ENCODE measurements around the gene MED31. TPM values are rescaled to one million over a fixed set of nuclear protein-coding genes. Genes with fewer than 3 reads are reported as not detected.
"Not testable (repeated sequence)": the region's sequence is repeated elsewhere in the genome, so short reads cannot be mapped to it uniquely, and the experiment has no call there.

The MED31 gene
- total RNA-seq, 6 experiments from 2014 or later, result 19.5 to 23.9 (median 20.0) TPM

GRCh38 chr17:6596941-6597340 is 54.5 kb downstream of the MED31 start:
- H3K9me3 Mint-ChIP-seq, result no peaks in the 10 kb centered on the region
- H3K27ac Mint-ChIP-seq, result peak overlapping the region; percentile 24; the same call in 1 of the 2 replicates
- peaks cover 35% of the 10 kb centered on the region for H3K4me1 Mint-ChIP-seq (ENCODE audit: low read depth)
- H3K36me3 Mint-ChIP-seq (ENCODE audit: low read depth), result peaks cover 40% of the 10 kb centered on the region
- DNase-seq, result no peak
- no peak for TF ChIP-seq CTCF (IDR thresholded peaks at IDR 0.05)
- no peaks in the 10 kb centered on the region for H3K27me3 Mint-ChIP-seq (ENCODE audit: insufficient read depth)
- H3K4me3 Mint-ChIP-seq, result no peak overlapping the region

DNA sequence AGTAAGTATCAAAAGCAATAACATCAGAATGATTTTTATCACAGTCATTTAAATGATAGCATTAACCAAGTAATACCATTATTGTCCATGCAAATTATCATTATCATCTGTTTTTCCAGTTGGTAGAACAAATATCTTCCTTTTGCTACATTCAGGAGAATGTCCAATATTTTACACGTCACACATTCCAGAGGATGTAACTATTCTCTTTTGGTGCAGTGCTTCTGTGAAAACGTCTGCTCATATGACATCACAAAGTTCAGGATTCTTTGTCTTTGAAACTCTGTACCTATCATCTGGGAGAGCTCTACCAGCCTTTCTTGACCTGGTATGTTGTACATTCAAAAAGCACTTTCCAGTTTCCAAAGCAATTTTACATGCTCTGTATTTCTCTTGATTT is 54.9 kb downstream of the MED31 start:
- H3K9me3 Mint-ChIP-seq, result no peaks in the 10 kb centered on the region
- no peak for TF ChIP-seq CTCF (IDR thresholded peaks at IDR 0.05)
- no peaks in the 10 kb centered on the region for H3K27me3 Mint-ChIP-seq (ENCODE audit: insufficient read depth)
- H3K4me1 Mint-ChIP-seq (ENCODE audit: low read depth), result peaks cover 40% of the 10 kb centered on the region
- peak overlapping the region; percentile 24; the same call in 1 of the 2 replicates for H3K27ac Mint-ChIP-seq
- H3K36me3 Mint-ChIP-seq (ENCODE audit: low read depth), result peaks cover 39% of the 10 kb centered on the region
- H3K4me3 Mint-ChIP-seq, result no peak overlapping the region
- no peak for DNase-seq

DNA sequence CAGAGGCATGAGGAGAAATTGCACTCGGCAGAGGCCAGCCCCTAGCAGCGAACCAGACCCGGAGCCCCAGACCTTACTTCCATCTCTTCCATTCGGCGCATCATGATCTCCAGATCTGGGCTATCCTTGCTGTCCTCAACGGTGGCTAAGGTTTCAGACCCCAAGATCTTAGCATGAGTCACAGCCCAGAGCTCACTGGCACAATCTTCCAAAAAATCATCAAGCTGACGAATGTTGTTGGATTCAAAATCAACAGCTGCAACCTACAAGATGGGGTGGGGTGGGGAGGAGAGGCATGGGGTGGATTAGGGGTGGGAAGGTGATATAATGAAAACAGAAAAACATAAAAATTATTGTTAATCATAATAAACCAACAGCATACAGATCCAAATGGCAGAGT is 55.3 kb downstream of the MED31 start:
- H3K27me3 Mint-ChIP-seq (ENCODE audit: insufficient read depth), result no peaks in the 10 kb centered on the region
- peaks cover 41% of the 10 kb centered on the region for H3K36me3 Mint-ChIP-seq (ENCODE audit: low read depth)
- no peak for DNase-seq
- H3K4me1 Mint-ChIP-seq (ENCODE audit: low read depth), result peaks cover 44% of the 10 kb centered on the region
- no peak for TF ChIP-seq CTCF (IDR thresholded peaks at IDR 0.05)
- no peaks in the 10 kb centered on the region for H3K9me3 Mint-ChIP-seq
- H3K4me3 Mint-ChIP-seq, result no peak overlapping the region
- H3K27ac Mint-ChIP-seq, result no peak overlapping the region

GRCh38 chr17:6593371-6593770 is 58.0 kb downstream of the MED31 start:
- peaks cover 62% of the 10 kb centered on the region for H3K36me3 Mint-ChIP-seq (ENCODE audit: low read depth)
- H3K4me3 Mint-ChIP-seq; H3K27ac Mint-ChIP-seq; H3K9me3 Mint-ChIP-seq; H3K27me3 Mint-ChIP-seq (ENCODE audit: insufficient read depth); DNase-seq: not testable (repeated sequence)
- peaks cover 56% of the 10 kb centered on the region for H3K4me1 Mint-ChIP-seq (ENCODE audit: low read depth)

Small RNA genes lying within 50 kb of the gene (microRNA-seq; reads per million reads assigned to microRNA genes)
- gene MIR4520-1, result not detected
- not detected for gene MIR4520-2

Other genes with a start within 250 kb of the MED31 start
- gene AIPL1, start 216.5 kb downstream of the MED31 start, total RNA-seq (2021; fragmentation: NEBNext Ultra II Directional; extraction: Animal tissue kit (Norgen Biotek cat#: 25700)), result not detected
- gene PIMREG, start 207.2 kb downstream of the MED31 start, total RNA-seq (2021; fragmentation: NEBNext Ultra II Directional; extraction: Animal tissue kit (Norgen Biotek cat#: 25700)), result 10 to 100 TPM; 17.0 to 42.5 (median 38.7) TPM
- 1 to 10 TPM in 4 of 6 experiments, under 1 TPM in 2; 0.94 to 1.1 (median 1.0) TPM for gene PITPNM3, start 95.0 kb downstream of the MED31 start, total RNA-seq (2021; fragmentation: NEBNext Ultra II Directional; extraction: Animal tissue kit (Norgen Biotek cat#: 25700))
- gene KIAA0753, start 10.9 kb downstream of the MED31 start, total RNA-seq (2021; fragmentation: NEBNext Ultra II Directional; extraction: Animal tissue kit (Norgen Biotek cat#: 25700)), result 10 to 100 TPM; 15.1 to 17.8 (median 16.4) TPM
- 100 to 1,000 TPM; 115 to 154 (median 139) TPM for gene TXNDC17, start 10.5 kb downstream of the MED31 start, total RNA-seq (2021; fragmentation: NEBNext Ultra II Directional; extraction: Animal tissue kit (Norgen Biotek cat#: 25700))
- 1 to 10 TPM; 1.0 to 1.7 (median 1.3) TPM for gene C17orf100, start 157 bp upstream of the MED31 start, total RNA-seq (2021; fragmentation: NEBNext Ultra II Directional; extraction: Animal tissue kit (Norgen Biotek cat#: 25700))
- gene SLC13A5, start 61.8 kb upstream of the MED31 start, total RNA-seq (2021; fragmentation: NEBNext Ultra II Directional; extraction: Animal tissue kit (Norgen Biotek cat#: 25700)), result not detected
- 1 to 10 TPM; 3.0 to 4.6 (median 3.7) TPM for gene XAF1, start 104.4 kb upstream of the MED31 start, total RNA-seq (2021; fragmentation: NEBNext Ultra II Directional; extraction: Animal tissue kit (Norgen Biotek cat#: 25700))
- gene FBXO39, start 124.6 kb upstream of the MED31 start, total RNA-seq (2021; fragmentation: NEBNext Ultra II Directional; extraction: Animal tissue kit (Norgen Biotek cat#: 25700)), result not detected
- not detected for gene TEKT1, start 180.1 kb upstream of the MED31 start, total RNA-seq (2021; fragmentation: NEBNext Ultra II Directional; extraction: Animal tissue kit (Norgen Biotek cat#: 25700))

Data from HFFc6 (cell line).